ENCODE data around the gene GPC3.

- no peak for TF ChIP-seq ZNF274 (IDR thresholded peaks at IDR 0.05; ENCODE audit: low read depth, low read length)
- TF ChIP-seq SUZ12 (IDR thresholded peaks at IDR 0.05; ENCODE audit: extremely low read depth, insufficient read depth, insufficient read length), result no peak
Measured at GRCh38 chrX:133549295-133549933, 436.0 kb downstream of the GPC3 start.
